Measurements from ENCODE around the gene ZNF827.

Gene ZNF827

GRCh38 chr4:145814246-145814645 lies 124.4 kb downstream of the ZNF827 start (continued):
- no peak for TF ChIP-seq TSHZ2 (CRISPR knock-in tag; IDR thresholded peaks at IDR 0.05)
- no peak for TF ChIP-seq ZC3H10 (CRISPR knock-in tag; IDR thresholded peaks at IDR 0.05)
- TF ChIP-seq PPARA (CRISPR knock-in tag; IDR thresholded peaks at IDR 0.05; ENCODE audit: borderline replicate concordance): no peak
- no peak for TF ChIP-seq TCF4 (CRISPR knock-in tag; IDR thresholded peaks at IDR 0.05; ENCODE audit: borderline replicate concordance)
- TF ChIP-seq ZNF565 (CRISPR knock-in tag; conservative IDR thresholded peaks at IDR 0.05; ENCODE audit: low read depth): no peak
- no peak for TF ChIP-seq GLIS3 (CRISPR knock-in tag; IDR thresholded peaks at IDR 0.05)

GRCh38 chr4:145812919-145813318 lies 125.7 kb downstream of the ZNF827 start:
- TF ChIP-seq TSHZ2 (CRISPR knock-in tag; IDR thresholded peaks at IDR 0.05) (no peak), PPARA (CRISPR knock-in tag; IDR thresholded peaks at IDR 0.05; ENCODE audit: borderline replicate concordance) (no peak), CSDC2 (CRISPR knock-in tag; IDR thresholded peaks at IDR 0.05) (no peak), POU6F1 (CRISPR knock-in tag; IDR thresholded peaks at IDR 0.05; ENCODE audit: borderline replicate concordance, low read depth) (no peak), ISL1 (CRISPR knock-in tag; IDR thresholded peaks at IDR 0.05) (peak; percentile 58), PATZ1 (CRISPR knock-in tag; IDR thresholded peaks at IDR 0.05; ENCODE audit: borderline replicate concordance) (no peak), ZNF8 (CRISPR knock-in tag; IDR thresholded peaks at IDR 0.05) (no peak), RARB (CRISPR knock-in tag; IDR thresholded peaks at IDR 0.05) (no peak)
- no peak for ATAC-seq

GRCh38 chr4:145808848-145809512 lies 129.6 kb downstream of the ZNF827 start:
- no peak for TF ChIP-seq PATZ1 (CRISPR knock-in tag; IDR thresholded peaks at IDR 0.05; ENCODE audit: borderline replicate concordance)
- no peak for TF ChIP-seq ZFP30 (CRISPR knock-in tag; IDR thresholded peaks at IDR 0.05)
- TF ChIP-seq BACH2 (CRISPR knock-in tag; IDR thresholded peaks at IDR 0.05; ENCODE audit: borderline replicate concordance): no peak
- no peak for TF ChIP-seq ISL1 (CRISPR knock-in tag; IDR thresholded peaks at IDR 0.05)
- no peak for TF ChIP-seq ESRRG (CRISPR knock-in tag; IDR thresholded peaks at IDR 0.05)
- ATAC-seq: no peak
